GM19351 (cell line): ENCODE results near the gene IMMP1L.
A peak's percentile ranks its signal among the peaks of the same experiment; 100 is the strongest.
"Not testable (repeated sequence)": the region's sequence is repeated elsewhere in the genome, so short reads cannot be mapped to it uniquely, and the experiment has no call there.

Experiments used
- ATAC-seq: cut with Tn5 transposase; IDR thresholded peaks from one replicate; pipeline ENCODE4 v1.9.1; 2021; ENCODE audit warnings: mild to moderate bottlenecking, moderate library complexity; ENCODE audit not compliant: unreplicated experiment

Gene IMMP1L, protein sequence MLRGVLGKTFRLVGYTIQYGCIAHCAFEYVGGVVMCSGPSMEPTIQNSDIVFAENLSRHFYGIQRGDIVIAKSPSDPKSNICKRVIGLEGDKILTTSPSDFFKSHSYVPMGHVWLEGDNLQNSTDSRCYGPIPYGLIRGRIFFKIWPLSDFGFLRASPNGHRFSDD

DNA sequence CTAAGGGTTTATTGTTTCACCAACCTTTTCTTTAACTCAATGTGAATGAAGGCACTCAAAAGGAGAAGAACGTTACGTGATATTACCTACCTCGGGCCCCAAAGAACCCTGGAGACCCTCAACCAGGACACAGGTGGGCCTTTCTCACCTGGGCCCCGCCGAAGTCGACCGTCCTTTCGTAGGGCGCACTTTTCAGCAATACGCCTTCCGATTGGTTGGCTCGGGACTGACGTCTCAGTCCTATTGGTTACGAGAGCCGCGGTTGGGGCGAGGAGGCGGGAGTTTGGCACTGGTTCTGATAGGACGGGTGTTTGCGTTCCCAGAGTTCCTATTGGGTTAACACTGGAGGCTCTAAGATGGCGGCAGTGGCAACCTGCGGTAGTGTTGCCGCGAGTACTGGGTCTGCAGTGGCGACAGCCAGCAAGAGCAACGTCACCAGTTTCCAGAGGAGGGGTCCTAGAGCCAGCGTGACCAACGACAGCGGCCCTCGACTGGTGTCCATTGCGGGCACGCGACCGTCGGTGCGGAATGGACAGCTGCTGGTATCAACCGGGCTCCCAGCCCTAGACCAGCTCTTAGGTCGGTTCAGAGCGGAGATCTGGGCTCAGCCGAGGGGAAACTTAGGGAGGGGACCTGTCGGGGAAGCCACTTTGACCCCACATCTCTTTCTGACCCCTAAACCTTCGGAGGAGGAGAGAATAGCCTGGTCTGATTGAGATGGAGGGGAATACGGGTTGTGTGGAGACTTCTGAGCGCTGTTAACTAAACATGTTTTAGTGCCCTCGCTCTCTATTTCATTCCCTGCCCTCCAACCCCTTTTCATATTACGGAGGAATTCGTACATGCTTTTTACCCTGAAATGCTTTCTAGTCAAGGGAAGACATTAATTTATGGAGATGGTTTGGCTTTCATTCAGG lies at the start of gene IMMP1L, which contains the start of gene ELP4:
Gene IMMP1L (minus strand): TSS at position 194 of the 917 bp plus-strand sequence. CDS start 46,346 bp downstream, outside the sequence.
Gene ELP4 (plus strand): TSS at position 339 of the 917 bp plus-strand sequence. CDS start 18 bp downstream, at position 357.
- peak; percentile 100 for ATAC-seq

DNA sequence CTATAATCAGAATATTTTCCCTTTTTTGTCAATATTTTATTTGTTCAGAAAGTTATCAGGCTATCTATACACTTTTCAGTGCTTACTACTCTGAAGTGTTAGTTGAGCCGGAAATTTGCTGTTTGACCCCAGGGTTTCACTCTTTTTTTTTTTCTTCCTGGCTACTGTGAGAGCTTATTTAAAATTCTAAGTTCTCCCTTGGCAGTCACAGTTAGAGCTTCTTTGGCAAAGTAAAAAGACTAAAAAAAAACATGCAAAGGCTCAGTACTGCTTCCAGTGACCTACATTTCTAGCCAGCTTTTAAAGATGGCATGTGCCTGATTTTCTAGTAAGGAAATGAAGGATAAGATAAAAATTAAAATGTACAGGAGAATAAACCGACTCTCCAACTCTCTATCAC lies 48.6 kb upstream of the IMMP1L start:
- no peak for ATAC-seq

DNA sequence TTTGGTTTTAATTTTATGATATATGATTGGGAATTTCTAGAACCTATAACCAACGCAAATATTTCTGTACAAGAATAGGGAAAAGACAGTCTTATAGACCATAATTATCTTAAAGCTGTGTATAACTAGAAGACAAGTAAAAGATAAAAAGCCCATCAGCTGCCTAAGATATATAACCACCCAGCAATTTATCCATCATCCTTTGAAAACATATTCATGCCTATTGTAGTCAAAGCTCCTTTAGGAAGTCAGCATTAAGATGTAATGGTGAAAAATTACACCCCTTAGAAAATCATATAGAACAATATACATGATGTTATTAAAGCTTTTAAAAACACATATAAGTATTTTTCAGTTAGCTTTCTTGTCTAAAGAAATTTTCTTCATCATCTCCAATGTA lies 46.5 kb upstream of the IMMP1L start:
- ATAC-seq, result no peak

DNA sequence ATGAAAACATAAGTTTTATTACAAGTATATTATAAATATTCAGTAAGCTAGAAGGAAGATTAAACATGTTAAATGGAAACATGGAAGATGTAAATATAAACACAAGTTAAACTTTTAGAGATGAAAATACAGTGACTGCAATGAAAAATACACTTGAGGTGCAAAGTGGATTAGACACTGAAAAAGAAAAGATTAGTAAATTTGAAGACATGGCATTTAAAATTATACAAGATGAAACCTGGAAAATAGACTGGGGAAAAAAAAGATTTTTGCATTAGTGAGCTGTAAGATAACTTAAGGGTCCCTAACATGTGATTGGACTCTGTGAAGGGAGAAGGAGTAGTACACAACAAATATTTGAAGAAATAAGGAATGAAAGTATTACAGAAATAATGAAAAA lies 33.4 kb upstream of the IMMP1L start:
- ATAC-seq, result no peak

DNA sequence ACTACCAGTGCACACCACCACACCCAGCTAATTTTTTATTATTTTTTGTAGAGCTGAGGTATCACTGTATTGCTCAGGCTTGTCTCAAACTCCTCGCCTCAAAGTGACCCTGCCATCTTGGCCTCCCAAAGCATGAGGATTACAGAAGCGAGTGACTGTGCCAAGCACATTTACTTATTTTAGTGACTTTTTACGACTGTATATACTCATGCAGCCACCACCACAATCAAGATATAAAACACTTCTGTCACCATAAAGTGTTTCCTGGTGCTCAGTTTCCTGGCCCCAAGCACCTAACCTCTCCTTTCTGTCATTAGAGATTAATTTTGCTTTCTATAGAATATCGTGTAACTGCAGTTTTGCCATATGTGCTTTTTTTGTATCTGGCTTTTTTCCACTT lies 26.1 kb upstream of the IMMP1L start:
- ATAC-seq, result no peak

DNA sequence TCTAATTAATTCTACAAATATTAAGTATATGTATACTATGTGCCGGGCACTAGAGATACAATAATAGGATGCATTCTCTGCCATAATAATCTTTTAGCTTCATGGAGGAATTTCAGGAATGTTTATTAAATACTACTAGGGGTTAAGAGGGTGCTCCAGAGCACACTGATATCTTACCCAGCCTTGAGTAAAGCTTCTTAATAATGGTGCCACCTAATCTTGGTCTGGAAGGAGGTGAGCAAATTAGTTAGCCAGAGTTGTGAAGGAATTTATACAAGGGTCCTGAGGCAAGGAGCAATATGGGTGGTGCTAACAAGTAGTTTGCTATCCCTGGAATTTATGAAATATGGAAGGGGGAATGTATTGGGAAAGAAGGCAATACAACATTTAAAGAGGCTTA lies 21.9 kb upstream of the IMMP1L start:
- ATAC-seq, result no peak

DNA sequence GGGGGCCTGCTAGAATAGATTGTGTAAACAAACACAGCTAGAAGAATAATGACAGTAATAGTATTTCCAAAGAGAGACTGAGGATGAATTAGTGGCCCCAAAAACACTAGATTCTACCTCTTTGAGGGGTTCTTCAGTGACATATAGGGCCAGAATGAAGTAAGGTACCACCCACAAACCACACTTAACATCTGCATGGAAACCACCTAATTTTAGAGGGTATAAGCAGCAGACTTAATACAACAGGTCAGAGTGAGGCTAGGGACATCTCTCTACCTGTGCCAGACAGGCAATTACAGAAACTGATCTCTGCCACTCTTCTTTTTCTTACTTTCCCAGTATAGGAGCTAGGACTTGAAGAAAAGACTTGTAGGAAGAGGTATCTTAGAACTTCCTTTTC lies 20.3 kb upstream of the IMMP1L start:
- peak; percentile 88 for ATAC-seq

DNA sequence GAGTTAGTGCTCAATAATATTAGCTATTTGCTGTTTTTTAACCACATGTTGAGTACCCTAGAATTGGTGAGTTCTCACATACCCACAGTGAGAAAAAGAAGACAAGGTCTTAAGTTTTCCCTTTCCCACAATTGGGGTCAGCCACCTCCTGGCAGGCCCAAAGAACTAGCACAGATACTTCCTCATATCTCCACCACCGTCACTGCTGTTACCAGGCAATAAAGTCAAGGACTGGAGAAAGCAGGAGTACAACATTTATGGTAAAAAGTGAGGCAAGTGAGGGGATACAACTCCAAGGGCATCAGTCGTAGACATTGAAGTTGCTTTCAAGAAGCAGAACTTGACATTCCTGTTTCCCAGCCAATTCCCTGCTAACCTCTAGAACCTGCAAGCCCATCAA lies 19.8 kb upstream of the IMMP1L start:
- no peak for ATAC-seq

DNA sequence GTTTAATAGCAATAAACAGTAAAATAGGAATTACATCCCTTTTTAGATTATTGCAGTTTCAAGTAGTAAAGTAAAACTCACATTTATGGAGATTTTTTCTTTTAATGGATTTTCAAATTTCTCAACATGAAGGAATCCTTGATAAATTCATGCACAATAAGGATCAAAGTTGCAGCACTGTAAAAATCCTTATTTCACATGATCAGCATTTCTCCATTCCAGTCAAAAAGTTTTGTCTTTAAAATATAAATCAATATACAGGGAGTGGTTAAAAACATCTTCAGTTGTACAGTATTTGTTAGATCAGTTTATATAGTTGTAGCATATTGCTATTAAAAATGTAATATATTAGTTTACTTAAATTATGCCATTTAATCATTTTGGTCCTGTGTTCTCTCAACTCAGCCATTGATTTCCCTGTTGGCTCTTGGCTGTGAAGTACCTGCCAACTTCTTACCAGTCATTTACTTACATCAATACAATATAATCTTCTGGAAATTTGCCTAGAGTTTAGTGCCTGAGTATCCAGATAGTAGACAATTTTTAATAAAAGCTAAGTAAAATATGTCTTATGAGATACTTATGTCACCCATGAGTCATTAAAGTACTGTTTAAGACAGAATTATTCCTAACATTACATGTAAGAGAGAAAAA lies 12.2 kb upstream of the IMMP1L start:
- ATAC-seq, result no peak

DNA sequence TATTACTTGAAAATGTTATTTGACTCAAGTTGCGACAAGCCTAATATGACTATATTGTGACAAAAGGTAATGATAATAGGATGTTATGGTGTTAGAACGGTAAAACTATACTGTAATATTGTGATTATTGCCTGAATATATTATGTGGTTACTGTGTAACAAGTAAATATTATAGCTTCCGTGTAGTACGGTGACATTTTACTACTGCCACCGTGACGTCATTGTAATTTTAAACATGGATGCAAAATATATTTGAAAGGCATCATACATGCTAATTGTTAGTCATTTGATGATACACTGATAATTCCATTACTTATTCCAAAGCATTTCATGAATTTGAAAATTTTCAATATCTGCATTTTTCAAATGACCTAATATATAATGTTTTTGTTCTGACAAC lies 2.7 kb upstream of the IMMP1L start:
- ATAC-seq, result no peak

DNA sequence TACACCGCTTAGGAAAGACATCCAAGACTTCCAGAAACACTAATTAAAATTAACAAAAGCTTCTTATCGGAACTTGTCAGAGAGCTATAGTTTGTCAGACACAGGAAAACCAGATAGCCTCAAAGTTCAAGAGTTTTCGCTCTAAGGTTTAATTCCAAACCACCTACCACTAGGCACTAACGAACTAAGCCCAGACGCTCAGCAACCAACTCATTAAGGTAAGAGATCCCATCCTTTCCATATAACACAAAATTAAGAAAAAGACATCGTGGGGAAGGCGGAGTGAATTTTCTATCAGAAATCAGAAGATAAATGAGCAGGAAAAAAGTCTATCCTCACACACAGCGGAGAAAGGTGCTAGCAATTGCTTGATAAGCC lies 382 bp downstream of the IMMP1L start:
- peak; percentile 3 for ATAC-seq

DNA sequence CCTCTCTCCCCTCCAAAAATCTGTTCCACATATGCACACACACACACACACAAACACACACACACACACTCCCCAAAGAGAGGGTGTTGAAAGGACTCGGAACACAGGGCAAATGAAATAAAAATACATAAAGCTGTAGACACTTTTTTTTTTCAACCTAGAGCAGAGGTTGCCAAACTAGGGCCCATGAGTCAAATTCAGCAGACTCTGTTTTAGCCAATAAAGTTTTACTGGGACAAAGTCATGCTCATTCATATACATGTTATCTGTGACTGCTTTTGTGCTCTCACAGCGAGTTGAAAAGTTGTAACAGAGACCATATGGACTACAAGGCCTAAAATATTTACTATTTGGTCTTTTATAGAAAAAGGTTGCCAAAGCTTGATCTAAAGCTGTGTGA lies 8.9 kb downstream of the IMMP1L start:
- ATAC-seq, result no peak

DNA sequence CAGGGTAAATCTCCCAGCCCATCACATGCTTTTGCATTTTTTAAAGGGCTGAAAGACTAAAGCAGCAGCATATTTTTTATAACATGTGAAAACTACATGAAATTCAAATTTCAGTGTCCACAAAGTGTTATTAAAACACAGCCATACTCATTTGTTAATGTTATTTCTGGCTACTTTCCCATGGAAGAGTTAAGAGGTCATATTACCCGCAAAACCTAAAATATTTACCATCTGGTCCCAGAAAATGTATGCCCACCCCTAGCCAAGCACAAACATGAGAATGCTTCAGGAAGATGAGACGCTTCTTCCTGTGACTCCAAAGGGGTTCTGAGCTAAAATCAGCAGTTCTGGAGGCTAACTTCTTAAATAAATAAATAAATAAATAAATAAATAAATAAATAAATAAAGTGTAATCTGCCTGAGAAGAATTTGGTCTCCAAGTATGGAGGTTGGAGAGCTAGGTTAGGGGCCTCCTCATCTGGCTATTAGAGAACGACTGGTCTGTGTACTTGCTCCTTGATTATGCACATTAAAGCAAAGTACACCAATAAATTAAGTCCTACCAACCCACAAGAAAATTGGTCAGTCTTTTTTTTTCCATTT lies 9.7 kb downstream of the IMMP1L start:
- ATAC-seq, result no peak

DNA sequence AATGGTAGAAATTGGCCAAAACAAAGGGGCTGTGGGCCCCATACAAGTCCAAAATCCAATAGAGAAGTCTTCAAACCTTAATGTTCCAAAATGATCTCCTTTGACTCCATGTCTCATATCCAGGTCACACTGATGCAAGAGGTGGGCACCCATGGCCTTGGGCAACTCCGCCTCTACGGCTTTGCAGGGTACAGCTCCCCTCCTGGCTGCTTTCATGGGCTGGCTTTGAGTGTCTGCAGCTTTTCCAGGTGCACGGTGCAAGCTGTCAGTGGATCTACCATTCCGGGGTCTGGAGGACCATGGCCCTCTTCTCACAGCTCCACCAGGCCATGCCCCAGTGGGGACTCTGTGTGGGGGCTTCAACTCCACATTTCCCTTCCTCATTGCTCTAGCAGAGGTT lies 15.7 kb downstream of the IMMP1L start:
- ATAC-seq, result not testable (repeated sequence)

DNA sequence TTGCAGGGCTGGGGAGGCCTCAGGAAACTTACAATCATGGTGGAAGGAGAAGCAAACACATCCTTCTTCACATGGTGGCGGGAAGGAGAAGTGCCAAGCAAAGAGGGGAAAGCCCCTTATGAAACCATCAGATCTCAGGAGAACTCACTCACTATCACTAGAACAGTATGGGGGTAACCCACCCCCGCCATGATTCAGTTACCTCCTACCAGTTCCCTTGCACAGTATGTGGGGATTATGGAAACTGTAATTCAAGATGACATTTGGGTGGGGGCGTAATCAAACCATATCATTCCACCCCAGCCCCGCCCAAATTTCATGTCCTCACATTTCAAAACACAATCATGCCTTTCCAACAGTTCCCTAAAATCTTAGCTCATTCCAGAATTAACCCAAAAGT lies 16.2 kb downstream of the IMMP1L start:
- ATAC-seq, result no peak

DNA sequence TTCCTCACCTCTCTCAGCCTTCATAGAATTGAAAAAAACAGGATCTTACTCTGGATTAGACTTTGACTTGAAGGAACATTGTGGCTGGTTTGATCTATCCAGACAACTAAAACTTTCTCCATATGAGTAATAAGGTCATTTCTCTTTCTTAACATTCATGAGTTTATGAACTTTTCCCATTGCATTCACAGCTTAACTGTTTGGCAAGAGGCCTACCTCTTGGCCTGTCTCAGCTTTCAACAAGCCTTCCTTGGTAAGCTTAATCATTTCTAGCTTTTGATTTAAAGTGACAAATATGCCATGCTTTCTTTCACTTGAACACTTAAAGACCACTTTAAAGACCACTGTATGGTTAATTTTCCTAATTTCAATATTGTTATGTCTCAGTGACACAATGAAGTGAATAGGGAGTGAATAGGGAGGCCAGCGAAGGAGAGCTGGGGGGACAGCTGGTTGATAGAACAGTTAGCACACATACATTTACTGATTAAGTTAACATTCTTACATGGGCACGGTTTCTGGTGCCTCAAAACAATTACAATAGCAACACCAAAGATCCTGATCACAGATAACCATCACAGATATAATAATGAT lies 17.0 kb downstream of the IMMP1L start:
- no peak for ATAC-seq

DNA sequence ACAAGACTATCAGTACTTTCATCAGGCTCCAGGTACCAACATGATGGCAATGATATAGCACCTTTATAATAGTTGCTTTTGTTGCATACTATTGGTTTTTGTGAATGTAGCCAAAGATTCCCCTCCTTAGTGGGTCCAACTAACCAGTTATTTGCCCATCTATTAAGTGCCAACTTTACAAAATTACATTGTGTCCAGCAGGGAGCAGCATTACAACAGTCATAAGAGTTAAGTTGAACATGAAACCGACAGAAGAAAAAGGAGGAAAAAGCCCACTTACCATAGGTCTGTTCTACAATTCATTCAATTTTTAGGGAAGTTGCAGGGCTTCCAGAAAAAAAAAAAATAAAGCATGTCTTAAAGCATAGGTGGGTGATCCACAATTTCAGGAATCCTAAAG lies 21.6 kb downstream of the IMMP1L start:
- ATAC-seq, result no peak

DNA sequence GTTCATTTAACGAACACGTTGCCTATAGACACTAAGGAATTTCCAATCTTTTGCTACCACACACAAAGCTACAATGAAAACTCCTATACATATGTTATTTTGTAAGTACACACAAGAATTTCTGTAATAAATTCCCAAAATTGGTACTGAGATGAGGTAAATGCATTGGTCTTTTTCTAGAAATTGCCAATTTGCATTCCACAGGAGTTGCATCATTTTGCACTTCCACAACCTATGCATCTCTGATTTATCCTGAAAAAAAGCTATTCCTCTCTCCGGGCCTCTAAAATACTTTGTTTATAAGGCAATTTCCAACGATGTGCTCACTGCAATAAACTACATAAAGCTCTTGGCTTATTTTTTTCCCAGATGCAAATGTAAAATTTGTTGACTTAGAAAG lies 24.9 kb downstream of the IMMP1L start:
- ATAC-seq, result no peak

DNA sequence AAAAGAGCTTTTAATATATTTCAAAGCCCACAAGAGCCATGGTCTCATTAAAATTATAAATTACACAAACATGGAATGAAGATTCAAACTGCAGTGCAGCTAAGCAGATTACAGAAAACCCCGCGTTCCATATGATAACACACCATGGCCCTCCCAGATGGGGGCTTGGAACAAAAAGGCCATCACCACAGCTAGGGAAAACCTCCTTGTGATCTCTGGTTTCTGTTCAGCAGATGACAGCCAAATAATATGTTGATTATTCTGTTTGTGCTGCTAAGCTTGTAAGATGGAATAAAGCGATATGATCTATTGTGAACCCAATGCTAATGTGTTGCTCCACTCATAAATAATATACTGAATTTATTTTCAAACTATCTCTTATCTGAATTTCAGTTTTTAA lies 28.5 kb downstream of the IMMP1L start:
- no peak for ATAC-seq

DNA sequence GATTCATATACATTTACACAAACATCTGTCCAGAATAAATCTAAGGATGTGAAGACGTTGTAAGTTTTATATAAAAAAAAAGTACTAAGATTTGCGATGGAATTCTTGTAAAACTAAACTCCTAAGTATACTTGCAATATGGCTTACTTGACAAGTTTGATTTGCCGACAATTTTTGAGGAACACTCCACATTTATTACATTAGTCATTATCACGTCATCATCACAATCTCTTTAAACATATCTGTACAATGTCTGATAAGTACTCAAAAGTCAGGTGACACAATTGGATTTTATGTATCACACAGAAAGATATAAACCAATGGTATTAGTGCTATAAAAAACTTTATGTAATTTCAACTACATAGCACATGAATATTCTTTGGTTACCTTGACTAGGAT lies 30.4 kb downstream of the IMMP1L start:
- no peak for ATAC-seq

DNA sequence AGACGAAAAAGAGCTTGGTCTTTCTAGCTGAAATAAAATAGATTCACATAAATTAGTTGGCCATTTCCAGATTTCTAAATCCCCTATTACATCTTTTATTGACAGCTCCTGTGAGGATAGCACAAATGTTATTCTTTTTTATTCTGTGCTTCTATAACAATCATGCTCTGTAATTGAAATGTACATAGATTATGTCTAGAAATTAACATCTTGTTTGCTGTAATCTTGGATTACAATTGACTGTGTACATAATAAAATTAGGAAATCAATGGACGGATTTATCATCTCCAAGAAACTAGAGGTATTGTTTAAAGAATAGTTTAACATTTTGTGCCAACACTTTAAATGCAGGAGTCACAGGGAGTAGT lies 31.2 kb downstream of the IMMP1L start:
- ATAC-seq, result no peak
